AG09309 (cell line): ENCODE results near the gene ITGAD.
"Not testable (repeated sequence)": the region's sequence is repeated elsewhere in the genome, so short reads cannot be mapped to it uniquely, and the experiment has no call there.

Experiments used
- DNase-seq: peaks from one replicate; pipeline ENCODE4 v3.0.0-alpha.2; 2010; ENCODE audit warnings: low read depth
- H3K4me3 ChIP-seq: 2 replicates; pipeline ENCODE4 v1.5.1; 2011; ENCODE audit warnings: mild to moderate bottlenecking, low read depth, low read length, moderate library complexity; ENCODE audit not compliant: control insufficient read depth
- CTCF ChIP-seq: IDR thresholded peaks from 2 replicates; pipeline ENCODE4 v1.5.1; 2011; ENCODE audit warnings: mild to moderate bottlenecking, low read depth, low read length, inconsistent platforms; ENCODE audit not compliant: insufficient read depth, control insufficient read depth; ENCODE audit errors: missing control alignments

Gene ITGAD

GRCh38 chr16:31411024-31411844 lies 18.1 kb downstream of the ITGAD start:
- DNase-seq: no peak
- TF ChIP-seq CTCF: no peak

GRCh38 chr16:31412750-31413149 lies 19.6 kb downstream of the ITGAD start:
- TF ChIP-seq CTCF: no peak
- DNase-seq: no peak

More at GRCh38 chr16:31411024-31411844, 18.1 kb downstream of the ITGAD start:
- no peak overlapping the region for H3K4me3 ChIP-seq

GRCh38 chr16:31413381-31413780 lies 20.2 kb downstream of the ITGAD start:
- no peak for DNase-seq
- no peak overlapping the region for H3K4me3 ChIP-seq
- TF ChIP-seq CTCF: no peak

More at GRCh38 chr16:31412750-31413149, 19.6 kb downstream of the ITGAD start:
- H3K4me3 ChIP-seq: no peak overlapping the region

GRCh38 chr16:31413943-31414342 lies 20.8 kb downstream of the ITGAD start:
- no peak for DNase-seq
- no peak overlapping the region for H3K4me3 ChIP-seq
- no peak for TF ChIP-seq CTCF

GRCh38 chr16:31414706-31415105 lies 21.6 kb downstream of the ITGAD start:
- no peak overlapping the region for H3K4me3 ChIP-seq
- no peak for TF ChIP-seq CTCF
- DNase-seq: no peak

- H3K4me3 ChIP-seq: no peak overlapping the region
- no peak for TF ChIP-seq CTCF
- DNase-seq: no peak
These were observed 23.2 kb downstream of the ITGAD start for GRCh38 chr16:31416371-31416770.

GRCh38 chr16:31417036-31417435 lies 23.9 kb downstream of the ITGAD start:
- not testable (repeated sequence) for DNase-seq

More at GRCh38 chr16:31417036-31417435, 23.9 kb downstream of the ITGAD start:
- not testable (repeated sequence) for H3K4me3 ChIP-seq
